GM04504 (cell line): ENCODE results near the gene DLGAP4.

Experiments
- DNase-seq: peaks from one replicate; pipeline ENCODE4 v3.0.0-alpha.2; 2012; ENCODE audit warnings: low read depth

DLGAP4 gene

GRCh38 chr20:36308353-36308752 is 2.2 kb downstream of the DLGAP4 start:
- no peak for DNase-seq

DNA sequence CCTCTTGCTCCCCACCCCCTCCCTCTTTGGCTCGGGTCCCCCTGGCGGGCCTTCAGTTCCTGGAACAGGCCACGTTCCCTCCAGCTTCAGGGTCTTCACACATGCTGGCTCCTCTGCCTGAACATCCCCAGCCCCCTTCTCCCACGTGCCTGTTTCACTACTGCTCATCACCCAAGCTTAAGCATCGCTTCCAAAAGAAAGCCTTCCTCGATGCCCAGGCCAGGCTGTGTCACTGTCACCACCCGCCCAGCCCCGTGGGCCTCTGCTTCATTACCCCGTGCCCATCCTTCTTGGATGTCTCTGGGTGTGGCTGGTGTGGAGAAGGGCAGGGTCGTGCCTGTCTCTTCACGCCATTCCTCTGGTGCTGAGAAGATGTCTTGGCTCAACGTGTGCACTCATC is 2.8 kb downstream of the DLGAP4 start:
- no peak for DNase-seq

GRCh38 chr20:36309643-36310042 is 3.5 kb downstream of the DLGAP4 start:
- no peak for DNase-seq

DNA sequence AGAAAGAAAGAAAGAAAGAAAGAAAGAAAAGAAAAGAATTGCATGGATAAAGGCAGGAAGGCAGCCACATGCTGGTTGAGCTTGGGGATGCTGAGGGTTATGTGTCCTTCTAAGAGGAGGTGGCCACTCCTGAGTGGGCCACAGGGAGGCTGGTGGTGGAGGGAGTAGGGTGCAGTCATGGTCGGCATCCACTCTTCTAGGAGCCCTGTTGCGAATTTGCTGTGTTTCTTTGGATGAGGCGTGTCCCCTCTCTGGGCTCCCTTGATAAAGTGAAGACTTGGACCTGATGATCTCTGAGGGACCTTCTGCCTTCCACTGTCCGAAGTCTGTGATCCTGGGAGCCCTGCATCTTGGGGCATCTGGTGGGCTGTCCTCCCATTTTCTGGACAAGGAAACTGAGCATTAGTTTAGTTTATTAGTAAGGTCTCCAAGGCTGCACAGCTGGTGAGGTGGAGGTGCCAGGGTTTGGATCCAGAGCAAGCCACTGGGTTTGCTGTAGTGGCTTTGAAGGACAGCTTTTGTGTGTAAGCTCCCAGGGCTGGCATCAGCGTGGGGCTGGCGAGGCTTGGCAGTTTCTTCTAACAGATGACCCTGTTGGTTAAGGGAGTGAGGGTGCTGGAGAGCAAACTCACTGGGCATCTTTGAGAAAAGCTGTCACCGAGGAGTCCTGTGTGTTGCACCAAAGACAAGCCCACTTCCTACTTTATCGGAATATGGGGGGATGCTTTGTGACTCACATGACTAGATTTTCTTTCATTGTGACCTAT is 4.3 kb downstream of the DLGAP4 start:
- no peak for DNase-seq

GRCh38 chr20:36311141-36311853 is 5.2 kb downstream of the DLGAP4 start:
- no peak for DNase-seq

DNA sequence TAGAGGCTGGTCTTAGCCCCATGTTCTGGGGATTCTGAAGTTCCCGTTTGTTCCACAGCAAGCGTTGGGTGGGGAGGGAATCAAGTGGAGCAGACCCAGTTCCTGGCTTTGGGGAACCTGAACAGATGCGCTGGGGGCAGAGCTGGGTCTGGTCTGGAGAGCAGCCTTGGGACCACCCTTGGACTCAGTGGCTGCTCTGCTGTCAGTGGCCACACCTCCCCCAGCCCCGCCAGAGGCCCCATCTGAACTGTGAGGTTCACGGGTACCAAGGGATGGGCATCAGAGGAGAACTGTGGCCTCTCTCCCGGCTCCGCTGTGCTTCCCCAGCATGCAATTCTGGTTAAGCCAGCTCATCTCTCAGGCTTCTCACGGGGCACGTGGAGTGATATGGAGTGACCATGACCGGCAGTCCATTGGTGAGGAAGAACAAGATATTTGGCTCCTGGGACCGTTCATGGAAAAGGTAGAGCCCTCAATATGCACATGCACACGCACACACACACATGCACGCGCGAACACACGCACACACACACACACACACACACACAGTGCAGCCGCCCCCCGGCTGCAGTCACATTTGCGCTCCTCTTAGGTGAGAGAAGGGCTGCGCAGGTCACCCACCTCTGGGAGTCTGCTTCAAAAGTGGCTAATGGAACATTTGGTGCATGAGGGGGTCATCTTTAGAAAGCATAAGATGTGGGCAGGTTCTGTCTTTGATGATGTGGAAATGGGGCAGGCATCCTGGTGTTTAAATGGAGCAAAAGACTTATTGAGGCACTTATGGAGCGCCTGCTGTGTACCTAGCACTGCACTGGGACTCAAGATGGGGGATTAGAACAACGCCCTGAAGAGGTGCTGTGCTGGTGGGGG is 6.0 kb downstream of the DLGAP4 start:
- no peak for DNase-seq

DNA sequence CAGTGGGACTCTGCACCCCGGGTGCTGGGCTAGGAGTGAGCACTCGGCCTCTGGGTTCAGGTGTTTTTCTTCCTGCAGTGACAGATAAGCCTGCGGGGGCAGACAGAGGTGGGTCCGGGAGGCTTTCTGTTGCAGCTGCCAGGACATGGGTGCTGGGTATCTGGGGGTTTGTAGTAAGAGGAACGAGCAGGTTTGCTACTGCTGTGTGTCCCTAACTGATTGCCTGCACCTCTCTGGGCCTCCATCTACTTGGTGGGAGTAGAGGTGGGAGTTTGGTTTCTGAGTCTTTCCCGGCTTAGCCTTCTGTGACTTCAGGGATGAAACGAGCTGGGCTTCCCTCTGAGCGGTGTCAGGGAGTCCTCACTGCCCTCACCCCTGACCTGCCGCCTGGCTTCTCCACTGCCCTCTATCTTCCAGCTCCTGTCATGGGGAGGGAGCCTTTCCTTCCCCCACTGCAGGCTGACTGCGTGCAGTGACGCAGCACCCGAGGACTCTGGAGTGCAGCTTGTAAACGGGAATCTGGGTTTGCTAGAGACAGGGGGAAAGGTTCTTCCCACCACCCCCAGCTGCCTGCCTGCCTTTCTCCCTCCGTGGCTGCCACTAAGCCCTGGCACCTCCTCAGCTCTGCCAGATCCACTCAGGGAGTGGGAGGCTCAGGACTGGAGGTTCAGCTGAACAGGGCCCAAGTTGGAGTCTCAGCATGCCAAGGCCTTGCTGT is 6.7 kb downstream of the DLGAP4 start:
- DNase-seq: no peak

GRCh38 chr20:36313476-36313875 is 7.3 kb downstream of the DLGAP4 start:
- no peak for DNase-seq

DNA sequence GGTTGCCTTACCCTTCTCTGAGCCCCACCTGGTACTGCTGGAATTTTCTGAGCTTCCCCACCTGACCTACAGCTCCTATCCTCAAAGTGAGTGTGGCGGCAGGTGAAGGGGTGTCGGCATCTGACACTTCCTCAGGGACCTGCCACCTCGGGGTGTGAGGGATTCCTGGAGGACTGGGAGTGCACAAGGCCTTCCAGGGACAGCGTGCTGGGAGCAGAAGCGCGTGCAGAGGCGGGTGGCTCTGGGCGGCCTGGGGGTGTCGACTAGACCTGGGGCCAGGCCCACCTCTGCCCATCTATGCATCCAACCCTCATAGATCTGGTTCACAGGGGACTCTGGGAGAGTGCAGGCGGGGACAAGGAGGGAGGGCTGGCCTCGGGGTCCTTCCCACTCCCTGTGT is 7.8 kb downstream of the DLGAP4 start:
- DNase-seq: no peak

GRCh38 chr20:36314734-36315544 is 8.8 kb downstream of the DLGAP4 start:
- no peak for DNase-seq

GRCh38 chr20:36315545-36316351 is 9.6 kb downstream of the DLGAP4 start:
- no peak for DNase-seq

- DNase-seq: no peak
These were observed 11.5 kb downstream of the DLGAP4 start for GRCh38 chr20:36317675-36318074.

GRCh38 chr20:36318166-36318565 is 12.0 kb downstream of the DLGAP4 start:
- DNase-seq: no peak

DNA sequence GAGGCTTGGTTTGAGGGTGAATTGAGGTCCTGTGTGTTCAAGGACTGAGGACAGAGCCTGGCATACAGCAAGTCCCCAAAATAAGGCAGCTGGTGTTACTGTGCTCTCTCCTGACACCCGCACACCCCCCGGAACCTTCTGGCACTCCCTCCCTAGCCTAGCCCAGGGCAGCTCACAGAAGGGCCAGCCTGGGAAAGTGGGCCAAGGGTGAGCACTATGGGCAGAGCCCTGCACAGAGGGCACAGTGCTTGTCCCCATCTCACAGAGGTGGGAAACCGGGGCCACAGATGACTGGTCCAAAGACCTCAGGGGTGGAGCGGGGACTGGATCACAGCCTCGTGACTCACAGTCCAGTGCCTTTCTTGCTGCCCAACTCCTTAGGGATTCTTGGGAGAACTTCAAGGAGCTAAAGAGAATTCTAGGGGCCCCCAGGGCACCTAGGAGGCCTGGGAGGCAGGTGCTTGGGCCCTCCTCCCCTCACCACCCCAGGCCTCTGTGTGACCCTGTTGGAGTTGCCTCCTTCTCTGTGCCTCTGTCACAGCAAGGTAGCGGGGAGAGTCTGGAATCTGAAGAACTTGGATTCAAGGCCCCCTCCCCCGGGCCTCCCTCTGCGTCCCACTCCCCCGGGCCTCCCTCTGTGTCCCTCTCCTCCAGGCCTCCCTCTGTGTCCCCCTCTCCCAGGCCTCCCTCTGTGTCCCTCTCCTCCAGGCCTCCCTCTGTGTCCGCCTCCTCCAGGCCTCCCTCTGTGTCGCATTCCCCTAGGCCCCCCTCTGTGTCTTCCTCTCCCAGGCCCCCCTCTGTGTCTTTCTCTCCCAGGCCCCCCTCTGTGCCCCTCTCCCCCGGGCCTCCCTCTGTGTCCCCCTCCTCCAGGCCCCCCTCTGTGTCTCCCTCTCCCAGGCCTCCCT is 13.5 kb downstream of the DLGAP4 start:
- no peak for DNase-seq

GRCh38 chr20:36320261-36320897 is 14.2 kb downstream of the DLGAP4 start:
- DNase-seq: no peak

DNA sequence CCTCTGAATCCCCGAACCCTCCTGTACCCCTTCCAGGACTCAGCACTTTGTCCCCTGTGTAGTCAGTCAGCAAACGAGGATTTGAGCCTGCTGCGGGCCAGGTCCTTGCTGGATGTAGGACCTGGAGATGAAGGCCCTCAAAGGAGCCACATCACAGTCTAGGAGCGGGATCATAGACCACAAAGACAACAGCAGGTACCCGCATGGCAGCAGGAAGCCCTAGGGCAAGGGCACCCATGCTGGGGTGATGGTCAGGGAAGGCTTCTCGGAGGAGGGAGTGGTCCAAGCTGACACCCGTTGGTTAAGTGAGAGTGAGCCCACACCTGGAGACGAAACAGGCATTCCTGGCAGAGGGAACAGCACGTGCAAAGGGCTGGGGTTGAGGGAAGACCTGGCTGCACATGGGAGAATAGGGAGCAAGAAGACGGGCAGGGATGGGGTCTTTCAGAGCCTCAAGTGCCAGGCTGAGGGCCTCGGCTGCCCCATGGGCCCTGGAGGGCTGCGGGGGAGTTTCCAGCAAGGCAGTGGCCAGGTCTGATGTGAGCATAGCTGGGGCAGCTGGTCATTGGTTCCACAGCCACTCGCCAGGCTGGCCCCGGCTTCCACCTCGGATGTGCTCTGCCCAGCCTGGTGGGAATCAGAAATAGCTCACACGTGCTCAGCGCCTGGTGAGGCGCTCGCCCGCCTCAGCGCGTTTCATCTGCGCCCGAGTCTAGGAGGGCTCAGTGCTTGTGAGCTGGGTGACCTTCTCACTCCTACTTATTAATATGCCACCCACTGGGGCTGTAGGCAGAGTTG is 15.0 kb downstream of the DLGAP4 start:
- no peak for DNase-seq

- no peak for DNase-seq
These were observed 16.0 kb downstream of the DLGAP4 start for GRCh38 chr20:36322131-36322530.

DNA sequence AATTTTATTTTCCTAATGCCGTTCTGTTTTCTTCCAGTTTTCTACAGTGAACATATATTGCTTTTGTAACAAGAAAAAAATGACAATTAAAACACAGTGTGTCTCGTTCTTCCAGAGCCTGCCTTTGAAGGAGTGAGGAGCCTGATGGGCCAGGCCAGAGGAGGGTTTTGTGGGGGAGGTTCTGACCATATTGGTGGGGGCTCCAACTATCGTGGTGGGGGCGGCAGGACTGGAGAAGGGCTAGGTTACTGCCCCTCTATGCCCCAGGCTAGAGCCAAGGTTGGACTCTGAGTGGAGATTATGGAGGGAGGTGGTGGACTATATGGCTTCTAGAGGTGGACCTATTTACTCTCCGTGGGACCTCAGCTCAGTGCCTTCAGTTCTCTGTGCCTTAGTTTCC is 24.0 kb downstream of the DLGAP4 start:
- no peak for DNase-seq
